HG03196 (cell line): ENCODE data around the gene RAB11FIP4.
"Not testable (repeated sequence)": the region's sequence is repeated elsewhere in the genome, so short reads cannot be mapped to it uniquely, and the experiment has no call there.

ENCODE experiments used
- ATAC-seq: cut with Tn5 transposase; IDR thresholded peaks from one replicate; pipeline ENCODE4 v1.9.1; 2021; ENCODE audit not compliant: unreplicated experiment

Gene RAB11FIP4

DNA sequence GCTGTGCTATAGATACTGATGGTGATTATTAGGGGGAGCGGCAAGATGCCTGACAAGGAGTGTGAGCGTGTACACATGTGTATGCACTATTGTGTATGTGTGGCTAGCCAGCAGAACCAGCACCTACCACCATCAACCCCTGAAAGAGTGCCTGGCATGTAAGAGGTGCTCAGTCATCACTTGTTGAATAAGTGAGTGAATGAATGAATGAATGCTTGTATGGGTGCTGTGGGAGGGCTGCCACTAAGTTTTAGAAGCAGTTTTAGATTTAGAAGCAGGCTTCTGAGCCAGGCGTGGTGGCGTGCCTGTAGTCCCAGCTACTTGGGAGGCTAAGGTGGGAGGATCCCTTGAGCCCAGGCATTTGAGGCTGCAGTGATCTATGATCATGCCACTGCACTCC, 37.0 kb downstream of the RAB11FIP4 start:
- no peak for ATAC-seq

DNA sequence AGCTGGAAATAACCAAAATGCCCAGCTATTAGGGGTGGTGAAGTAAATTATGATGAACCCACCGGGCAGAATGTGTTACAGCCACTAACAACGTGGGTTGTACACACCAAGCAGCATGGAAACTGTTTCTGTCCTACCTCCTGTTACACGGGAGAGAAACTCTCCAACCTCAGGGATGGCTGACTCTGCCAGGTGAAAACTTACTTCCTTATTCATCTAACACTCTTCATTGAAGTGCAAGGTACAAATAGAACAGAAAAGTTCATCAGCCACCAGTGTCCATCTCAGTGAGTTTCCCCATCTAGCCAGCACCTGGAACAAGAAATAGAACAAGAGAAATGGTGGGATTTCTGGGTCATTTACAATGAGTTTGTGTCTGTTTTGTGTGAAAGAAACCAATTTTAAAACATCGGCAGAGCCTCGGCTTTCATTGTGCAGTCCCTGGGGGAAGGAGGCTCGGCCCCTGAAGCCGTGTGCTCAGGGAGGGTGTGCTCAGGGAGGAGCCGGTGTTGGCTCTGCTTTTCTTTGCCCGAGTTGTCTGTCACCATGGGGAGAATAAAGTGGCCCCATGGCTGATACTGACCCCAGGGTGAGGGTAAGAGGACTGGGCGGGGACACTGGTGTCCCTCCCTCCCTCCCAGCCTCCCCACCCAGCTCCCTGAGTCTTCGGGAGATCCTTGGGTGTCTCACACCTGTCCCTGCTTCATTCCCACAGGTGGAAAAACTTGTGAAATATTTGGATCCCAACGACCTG, 39.8 kb downstream of the RAB11FIP4 start:
- no peak for ATAC-seq

DNA sequence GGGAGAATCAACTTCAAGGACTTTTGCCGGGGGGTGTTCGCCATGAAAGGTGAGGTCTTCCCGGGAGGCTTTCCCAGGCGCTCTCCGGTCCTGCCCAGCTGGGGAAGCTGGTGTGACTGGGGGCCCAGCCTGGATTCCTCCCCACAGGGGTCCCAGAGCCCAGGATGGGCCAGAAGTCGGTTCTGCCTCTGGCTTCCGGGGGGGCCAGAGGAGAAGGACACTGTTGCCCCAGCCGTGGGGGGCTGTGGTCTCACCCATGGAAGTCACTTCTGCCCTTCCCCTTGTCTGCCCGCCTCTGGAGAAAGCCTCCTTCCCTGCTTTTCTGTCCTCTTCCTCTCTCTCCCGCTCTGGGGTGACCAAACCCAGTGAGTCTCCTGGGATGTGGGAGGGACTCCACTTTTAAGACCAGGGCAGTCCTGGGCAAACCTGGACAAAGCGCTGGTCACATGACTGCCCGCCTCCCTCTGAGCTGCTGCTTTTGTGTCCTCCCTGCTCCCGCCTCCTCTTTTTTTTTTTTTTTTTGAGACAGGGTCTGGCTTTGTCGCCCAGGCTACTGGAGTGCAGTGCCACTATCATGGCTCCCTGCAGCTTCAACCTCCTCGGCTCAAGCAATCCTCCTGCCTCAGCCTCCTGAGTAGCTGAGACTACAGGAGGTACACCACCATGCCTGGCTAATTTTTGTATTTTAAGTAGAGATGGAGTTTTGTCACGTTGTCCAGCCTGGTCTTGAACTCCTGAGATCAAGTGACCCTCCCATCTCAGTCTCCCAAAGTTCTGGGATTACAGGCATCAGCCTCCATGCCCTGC, 40.6 kb downstream of the RAB11FIP4 start:
- no peak for ATAC-seq

DNA sequence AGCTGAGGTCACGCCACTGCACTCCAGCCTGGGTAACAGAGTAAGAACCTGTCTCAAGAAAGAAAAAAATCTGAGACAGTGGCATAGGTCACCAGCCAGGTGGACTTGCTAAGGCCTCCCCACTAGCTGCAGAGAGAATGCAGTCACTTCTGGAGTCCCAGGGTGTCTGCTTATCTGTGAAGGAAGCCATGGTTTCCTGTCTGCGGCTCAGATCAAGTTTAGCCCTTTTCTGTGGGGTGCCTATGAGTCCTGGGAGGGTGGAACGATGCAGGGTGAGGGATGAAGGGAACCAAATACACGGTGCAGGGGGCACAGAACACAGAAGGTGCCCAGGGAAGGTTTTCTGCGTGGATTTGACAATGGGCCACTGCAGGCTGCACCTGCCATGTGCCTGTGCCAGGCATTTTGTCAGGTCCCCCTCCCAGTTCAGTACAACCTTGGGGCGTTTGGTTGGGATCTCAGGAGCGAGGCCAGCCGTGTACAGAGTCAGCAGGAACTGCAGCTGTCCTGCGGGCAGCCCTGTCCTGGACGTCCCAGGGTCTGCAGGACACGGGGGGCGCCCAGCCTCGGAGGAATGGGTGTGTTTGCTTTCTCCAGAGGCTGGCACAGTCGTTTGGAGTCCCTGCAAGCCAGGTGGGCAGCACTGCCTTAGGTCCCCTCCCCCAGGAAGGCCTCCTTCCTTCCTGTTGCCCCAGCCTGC, 41.8 kb downstream of the RAB11FIP4 start:
- no peak for ATAC-seq

DNA sequence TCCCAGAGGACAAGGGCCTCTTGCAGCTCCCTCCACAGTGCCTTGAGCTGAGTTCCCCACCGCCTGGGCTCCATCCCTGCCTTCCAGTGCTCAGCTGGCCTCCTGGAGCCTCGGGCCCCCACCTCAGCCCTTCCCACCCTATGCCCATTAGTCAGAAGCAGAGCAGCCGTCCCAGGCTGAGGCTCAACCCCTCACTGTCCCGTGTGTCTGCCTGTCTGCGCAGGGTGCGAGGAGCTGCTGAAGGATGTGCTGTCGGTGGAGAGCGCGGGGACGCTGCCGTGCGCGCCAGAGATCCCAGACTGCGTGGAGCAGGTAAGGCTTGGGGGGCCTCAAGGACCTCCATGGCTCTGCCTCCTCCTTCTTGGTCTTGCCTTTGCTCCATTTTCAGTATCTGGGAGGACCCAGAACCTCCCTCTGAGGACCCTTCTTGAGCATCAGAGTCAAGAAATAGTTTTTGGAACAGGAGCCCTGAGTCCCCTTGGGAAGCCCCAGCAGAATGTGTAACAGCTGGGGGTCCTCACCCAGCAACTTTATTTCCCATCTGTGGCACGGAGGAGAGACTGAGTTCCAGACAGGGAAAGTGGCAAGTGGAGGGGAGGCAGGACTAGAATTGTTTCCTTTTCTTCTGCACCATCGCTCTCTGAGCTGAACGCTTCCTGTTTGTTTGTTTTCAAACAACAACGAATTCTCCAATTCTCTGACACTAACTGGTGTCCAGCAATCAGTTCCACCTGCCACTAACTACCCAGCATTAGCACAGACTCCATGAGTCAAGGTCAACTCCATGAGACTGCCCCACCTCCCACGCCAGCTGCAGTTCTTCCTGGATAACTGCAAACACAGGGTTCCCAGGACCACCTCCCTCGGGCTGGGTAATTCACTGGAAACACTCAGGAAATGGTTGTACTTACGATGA, 42.6 kb downstream of the RAB11FIP4 start:
- ATAC-seq: no peak

DNA sequence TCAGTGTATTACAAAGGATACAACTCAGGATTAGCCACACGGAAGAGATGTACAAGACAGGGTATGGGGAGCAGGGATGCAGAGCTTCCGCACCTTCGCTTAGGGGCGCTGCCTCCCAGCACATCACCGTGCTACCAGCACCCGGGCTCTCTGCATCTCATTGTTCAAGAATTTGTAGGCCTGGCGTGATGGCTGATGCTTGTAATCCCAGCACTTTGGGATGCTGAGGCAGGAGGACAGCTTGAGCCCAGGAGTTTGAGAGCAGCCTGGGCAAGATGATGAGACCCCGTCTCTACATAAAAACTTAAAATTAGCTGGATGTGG, 43.2 kb downstream of the RAB11FIP4 start:
- no peak for ATAC-seq

DNA sequence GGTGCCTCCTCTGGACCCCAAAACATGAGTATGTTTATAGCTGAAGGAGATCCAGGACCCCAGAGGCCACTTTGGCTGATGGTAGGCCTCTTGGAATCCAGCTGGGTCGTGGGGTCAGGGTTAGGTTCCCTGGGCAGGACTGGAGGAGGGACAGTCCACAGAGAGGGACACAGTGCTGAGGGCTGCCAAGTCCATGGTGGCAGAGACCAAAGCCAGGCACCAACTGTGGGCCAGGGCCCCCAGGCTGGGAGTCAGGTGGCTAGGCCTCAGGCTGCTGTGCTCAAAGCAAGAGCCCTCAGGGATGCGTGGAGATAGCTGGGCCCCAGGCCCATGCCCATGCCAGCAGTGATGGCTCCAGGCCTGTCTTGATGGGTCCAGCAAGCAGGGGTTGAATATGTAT, 44.1 kb downstream of the RAB11FIP4 start:
- ATAC-seq: no peak

DNA sequence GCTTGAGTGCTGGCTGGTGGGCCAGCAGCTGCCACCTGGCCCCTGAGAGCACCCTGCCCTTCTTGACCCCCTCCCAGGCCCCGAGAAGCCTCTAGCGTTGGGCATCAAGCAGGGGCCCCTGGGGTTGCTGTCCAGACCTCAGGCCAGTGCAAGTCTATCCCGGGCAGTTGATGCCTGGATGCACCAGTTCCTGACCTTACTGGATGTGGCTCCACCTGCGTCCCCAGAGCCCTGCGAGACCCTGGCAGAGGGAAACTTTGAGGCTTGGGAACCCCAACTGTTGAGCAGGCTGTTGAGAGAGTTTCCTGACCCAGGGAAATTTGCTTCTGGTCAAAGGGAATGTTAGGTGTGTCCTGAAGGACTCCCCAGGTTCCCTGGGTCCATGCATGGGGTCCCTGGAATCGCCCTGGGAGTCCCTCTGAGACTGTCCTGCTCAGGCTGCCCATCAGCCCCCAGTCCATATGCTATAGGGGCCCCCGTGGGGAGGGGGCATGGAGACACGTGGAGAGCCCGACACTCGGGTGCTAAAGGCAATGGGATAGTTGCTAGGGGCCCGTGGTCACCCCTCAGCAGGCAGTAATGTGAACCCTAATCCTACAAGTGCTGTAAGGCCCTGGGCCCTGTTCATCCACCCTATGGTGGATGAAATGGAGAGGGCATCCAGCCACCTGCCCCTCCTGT, 46.4 kb downstream of the RAB11FIP4 start:
- ATAC-seq: no peak

DNA sequence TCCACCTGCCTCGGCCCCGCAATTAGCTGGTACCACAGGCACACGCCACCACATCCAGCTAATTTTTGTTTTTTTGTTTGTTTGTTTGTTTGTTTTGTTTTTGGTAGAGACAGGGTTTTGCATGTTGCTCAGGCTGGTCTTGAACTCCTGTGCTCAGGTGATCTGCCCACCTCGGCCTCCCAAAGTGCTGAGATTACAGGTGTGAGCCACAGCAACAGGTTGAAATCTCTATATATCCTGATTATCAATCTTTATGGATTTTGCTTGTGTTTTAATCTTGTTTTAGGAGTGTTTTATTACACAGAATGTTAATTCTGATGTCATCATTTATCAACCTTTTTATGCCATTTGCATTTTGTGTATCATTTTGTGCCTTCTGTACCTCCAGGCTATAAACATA, 48.2 kb downstream of the RAB11FIP4 start:
- no peak for ATAC-seq

DNA sequence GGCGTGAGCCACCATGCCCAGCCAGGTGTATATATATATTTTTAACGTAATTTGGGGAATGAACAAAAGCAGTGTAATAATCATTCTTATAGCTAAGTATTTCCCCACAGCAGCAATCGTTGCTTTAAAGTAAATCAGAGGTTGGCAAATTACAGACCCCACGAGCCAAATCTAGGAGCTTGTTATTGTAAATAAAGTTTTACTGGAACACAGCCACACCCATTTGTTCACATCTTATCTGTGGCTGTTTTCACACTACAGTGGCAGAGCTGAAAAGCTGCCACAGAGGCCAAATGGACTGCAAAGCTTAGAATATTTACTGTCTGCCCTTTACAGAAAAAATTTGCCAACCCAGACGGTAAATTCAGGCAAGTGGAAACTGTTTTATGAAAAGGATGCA, 50.8 kb downstream of the RAB11FIP4 start:
- no peak for ATAC-seq

DNA sequence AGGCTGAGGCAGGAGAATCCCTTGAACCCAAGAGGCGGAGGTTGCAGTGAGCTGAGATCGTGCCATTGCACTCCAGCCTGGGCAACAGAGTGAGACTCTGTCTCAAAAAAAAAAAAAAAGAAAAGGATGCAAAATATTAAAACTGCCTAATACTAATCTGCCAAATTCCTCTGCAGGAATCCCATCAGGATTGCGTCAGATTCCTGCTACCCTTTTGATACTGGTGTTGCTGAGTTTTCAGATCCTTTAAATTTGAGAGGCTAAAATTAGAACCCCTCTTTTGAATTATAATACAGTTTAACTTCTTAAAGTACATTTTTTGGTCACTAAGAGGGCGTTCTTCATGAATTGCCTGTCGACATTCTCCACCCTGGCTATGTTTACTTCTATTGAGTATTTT, 51.4 kb downstream of the RAB11FIP4 start:
- ATAC-seq: not testable (repeated sequence)

DNA sequence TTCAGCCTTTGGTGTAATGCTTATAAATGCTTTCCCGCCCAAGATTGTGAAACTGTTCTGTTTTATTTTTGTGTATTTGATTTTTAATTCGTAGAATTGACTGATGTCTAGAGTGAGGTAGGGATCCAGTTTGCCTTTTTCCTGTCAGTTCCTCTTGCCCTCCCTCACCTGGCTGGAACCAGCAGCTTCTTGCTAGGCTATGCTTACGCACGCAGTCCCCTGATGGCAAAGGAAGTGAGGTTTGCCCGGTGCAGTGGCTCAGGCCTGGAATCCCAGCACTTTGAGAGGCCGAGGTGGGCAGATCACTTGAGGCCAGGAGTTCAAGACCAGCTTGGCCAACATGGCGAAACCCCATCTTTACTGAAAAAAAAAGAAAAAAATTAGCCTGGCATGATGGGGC, 51.9 kb downstream of the RAB11FIP4 start:
- ATAC-seq: no peak

DNA sequence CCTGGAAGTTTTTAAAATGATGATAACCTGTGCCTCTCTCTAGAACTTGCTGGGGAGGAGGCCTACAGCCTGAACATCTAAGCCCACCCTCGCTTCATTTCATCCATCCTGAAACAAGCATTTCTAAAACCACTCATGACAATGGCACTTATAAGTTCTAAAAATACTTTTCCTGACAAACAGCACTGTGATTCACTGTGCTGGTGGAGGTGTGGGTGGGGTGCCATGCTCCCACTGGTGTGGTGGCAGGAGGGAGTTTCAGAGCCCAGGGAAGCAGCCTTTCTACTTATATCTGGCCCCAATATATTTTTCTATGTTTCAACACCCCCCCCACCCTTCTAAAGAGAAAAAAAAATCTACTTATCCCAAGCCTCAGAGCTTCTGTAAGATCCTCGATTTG, 52.6 kb downstream of the RAB11FIP4 start:
- no peak for ATAC-seq

DNA sequence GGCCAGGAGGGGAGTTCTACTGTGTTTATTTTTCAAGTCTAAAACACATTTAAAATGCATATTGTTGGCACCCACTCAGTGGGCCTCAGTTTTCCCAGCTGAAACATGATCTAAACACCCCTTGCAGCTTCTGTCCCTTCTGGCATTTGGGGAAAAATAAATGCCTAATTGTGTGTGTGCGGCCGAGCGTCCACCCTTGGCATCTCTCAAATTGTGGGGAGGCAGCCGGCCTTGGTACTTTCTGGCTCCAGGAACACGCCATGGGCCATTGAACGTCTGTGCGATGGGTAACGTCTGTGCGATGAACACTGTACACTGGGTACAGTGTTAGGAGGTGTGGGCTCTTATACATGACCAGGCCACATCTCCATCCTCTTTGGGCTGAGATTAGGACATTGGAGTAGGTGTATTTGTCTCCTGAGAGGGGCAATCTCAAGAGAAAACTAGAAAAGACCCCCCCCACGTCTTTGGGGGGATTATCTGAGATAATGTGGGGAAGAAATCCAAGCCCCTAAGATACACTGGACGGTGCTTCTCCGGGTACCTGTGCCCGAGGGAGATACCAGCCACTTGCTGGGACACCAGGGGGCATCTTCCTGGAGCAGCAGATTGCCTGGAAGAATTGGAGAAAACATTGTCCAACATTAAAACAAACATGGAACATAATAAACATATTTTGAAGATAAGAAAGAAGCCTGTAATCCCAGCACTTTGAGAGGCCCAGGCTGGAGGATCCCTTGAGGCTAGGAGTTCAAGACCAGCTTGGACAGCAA, 54.9 kb downstream of the RAB11FIP4 start:
- no peak for ATAC-seq

DNA sequence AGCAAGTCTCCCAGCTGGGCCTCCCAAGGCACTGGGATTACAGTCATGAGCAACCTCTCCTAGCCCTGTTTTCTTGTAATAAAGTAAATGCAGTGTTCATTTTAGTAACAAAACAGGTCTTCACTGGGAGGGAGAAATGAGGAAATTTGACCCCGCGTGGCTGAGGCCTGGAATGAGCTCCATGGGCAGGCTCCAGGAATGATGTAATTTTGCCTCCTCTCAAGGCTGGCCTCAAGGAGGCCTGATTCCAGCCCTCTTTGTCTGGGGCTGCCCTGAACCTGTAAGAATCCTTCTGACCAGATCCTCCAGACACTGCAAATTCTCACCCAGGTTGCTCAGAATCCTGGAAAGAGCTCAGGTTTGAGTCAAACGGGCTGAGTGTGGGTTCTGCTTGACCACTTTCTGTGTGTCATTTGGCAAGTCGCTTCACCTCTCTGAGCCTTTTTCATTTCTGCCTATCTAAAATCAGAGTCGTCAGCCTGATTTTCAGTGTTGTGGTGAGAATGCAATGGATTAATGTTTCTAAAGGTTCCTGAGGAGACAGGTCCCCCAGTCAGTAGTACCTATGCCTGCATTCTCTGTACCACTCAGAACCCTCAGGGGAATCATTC, 57.1 kb downstream of the RAB11FIP4 start:
- no peak for ATAC-seq

DNA sequence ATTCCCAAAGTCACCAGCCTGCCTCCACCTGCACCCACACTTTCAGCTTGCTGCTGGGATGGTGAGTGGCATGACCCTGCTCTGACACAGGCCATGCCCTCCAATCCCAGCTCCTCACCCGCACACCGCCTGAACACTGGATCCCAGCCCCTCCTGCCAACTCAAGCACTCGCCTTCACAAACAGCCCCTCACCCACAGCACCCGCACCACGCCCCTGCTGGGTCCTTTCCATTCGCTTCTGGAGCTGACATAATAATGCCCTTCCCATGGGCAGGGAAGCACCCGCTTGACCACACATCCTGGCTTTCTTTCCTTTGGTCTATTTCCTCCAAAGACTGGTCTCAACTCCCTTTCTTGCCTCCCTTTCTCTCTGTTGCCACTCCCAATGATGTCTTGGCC, 57.6 kb downstream of the RAB11FIP4 start:
- ATAC-seq: no peak

DNA sequence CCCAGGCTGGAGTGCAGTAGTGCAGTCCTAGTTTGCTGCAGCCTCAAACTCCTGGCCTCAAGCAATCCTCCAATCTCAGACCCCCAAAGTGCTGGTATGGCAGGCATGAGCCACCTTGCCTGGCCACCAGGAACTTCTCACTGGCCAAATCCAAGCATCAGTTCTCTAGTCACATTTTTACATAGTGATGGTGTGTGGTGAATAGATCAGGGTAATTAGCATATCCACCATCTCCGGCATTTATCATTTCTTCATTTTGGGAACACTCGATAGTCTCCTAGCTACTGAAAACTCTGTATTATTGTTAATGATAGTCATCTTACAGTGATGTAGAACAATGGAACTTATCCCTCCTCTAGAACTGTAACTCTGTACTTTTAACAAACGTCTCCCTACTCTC, 58.3 kb downstream of the RAB11FIP4 start:
- no peak for ATAC-seq

DNA sequence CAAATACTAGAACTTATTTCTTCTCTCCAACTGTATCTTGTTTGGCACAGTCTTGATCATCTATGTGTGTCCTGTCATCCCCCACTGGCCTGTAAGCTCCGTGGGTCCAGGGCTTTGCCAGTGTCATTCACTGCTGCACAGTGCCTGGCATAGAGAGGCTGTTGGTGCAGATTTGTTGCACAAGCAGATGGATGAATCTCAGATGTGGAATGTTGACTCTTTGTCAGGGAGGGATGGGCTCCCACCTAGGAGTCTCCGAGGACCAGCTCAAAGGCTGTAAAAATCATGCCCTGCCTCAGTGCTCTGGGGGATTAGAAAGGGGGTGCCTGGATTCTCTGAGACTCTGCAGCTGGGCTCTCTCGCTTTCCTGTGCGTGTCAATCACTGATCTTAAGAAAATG, 60.6 kb downstream of the RAB11FIP4 start:
- ATAC-seq: no peak

DNA sequence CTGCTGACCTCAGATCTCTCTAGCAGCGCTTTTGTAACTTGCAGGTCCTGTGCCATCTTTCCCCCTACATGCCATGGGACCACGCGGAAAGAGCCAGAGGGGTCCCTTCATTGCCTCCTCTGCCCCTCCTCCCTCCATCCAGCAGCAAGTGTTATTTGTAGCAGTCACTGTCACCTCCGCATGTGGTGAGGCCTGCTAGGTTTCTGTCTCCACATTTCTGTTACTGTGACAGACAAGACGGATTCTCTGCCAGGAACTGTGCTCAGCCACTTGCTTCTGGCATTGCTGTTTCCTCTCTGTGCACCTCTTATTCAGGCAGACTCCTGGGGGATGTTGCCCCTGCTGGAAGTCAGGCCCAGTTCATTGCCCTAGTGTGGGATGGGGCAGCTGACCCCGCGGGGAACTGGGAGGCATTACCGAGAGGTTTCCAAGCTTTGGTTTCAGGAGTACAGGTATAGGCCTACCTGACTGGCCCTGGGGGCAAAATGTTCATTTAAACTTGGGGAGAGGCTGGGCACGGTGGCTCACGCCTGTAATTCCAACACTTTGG, 61.2 kb downstream of the RAB11FIP4 start:
- no peak for ATAC-seq
